ENCODE results near the gene IRF2. TPM values are rescaled to one million over a fixed set of nuclear protein-coding genes. Genes with fewer than 3 reads are reported as not detected.

Gene IRF2
- total and polyA plus RNA-seq, 2 donors from 2014 or later = 16.8 to 42.8 TPM

DNA sequence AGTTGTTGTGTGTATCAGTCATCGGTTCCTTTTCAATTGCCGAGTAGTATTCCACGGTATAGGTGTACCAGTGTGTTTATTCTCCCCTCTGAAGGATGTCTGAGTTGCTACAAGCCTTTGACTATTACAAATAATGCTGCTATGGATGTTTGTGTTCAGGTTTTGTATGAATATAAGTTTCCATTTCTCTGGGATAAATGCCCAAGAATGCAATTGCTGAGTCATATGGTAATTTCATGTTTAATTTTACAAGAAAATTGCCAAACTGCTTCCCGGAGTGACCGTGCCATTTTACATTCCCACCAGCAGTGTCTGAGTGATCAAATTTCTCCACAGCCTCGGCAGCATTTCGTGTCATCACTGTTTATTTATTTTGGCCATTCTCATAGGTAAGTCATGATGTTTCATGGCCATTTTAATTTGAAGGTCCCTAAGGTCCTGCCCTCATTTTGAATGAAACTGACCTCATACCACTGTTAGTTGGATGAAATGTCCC lies 73.9 kb downstream of the IRF2 start:
- Histone ChIP-seq H3K36me3 (ENCODE audit: control insufficient read depth in 2 of 3, insufficient read depth in 3 of 3, low read length in 3 of 3) (peaks cover 2 to 21% (median 19%) of the 10 kb centered on the region in 3 donors), H3K27ac (ENCODE audit: low read depth in 2 of 2, low read length in 2 of 2) (no peak overlapping the region), H3K4me1 (ENCODE audit: control insufficient read depth in 2 of 3, insufficient read depth in 2 of 3, low read depth in 1 of 3, low read length in 3 of 3) (no peaks in the 10 kb centered on the region), H3K4me3 (ENCODE audit: low read length in 3 of 3) (no peak overlapping the region), H3K9ac (ENCODE audit: low read length in 3 of 3) (no peak overlapping the region), H3K9me3 (ENCODE audit: control insufficient read depth in 2 of 3, insufficient read depth in 1 of 3, low read length in 3 of 3) (no peaks in the 10 kb centered on the region), H3K27me3 (ENCODE audit: control insufficient read depth, insufficient read depth, low read length) (no peaks in the 10 kb centered on the region)
- TF ChIP-seq, protein P1, sequence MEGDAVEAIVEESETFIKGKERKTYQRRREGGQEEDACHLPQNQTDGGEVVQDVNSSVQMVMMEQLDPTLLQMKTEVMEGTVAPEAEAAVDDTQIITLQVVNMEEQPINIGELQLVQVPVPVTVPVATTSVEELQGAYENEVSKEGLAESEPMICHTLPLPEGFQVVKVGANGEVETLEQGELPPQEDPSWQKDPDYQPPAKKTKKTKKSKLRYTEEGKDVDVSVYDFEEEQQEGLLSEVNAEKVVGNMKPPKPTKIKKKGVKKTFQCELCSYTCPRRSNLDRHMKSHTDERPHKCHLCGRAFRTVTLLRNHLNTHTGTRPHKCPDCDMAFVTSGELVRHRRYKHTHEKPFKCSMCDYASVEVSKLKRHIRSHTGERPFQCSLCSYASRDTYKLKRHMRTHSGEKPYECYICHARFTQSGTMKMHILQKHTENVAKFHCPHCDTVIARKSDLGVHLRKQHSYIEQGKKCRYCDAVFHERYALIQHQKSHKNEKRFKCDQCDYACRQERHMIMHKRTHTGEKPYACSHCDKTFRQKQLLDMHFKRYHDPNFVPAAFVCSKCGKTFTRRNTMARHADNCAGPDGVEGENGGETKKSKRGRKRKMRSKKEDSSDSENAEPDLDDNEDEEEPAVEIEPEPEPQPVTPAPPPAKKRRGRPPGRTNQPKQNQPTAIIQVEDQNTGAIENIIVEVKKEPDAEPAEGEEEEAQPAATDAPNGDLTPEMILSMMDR (IDR thresholded peaks at IDR 0.05; ENCODE audit: borderline replicate concordance, extremely low read depth, insufficient read depth) = no peak
- intact Hi-C loops (cut with DNase I) = no loop called here
- DNase-seq = no peak
- no peak for FAIRE-seq

DNA sequence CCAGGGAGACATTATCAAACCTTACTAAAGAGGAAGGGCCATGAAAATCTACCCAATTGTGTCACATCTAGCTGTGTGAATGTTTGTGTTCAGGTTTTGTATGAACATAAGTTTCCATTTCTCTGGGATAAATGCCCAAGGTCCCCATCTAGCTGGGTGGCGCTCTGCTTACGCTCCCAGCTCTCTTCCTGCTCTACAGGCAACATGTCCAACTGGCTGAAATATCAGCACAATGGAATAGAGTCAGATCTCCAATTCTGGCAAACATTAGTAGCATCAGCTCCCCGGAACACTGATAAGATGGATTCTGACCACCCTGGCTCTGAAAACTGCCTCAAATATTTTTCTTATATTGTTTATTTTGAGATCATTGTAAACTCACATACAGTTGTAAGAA lies 74.8 kb downstream of the IRF2 start:
- no peak overlapping the region for H3K4me3 ChIP-seq (ENCODE audit: low read length in 3 of 3)
- DNase-seq (no peak), FAIRE-seq (no peak)
- H3K4me1 ChIP-seq (ENCODE audit: control insufficient read depth in 2 of 3, insufficient read depth in 2 of 3, low read depth in 1 of 3, low read length in 3 of 3) = no peaks in the 10 kb centered on the region
- TF ChIP-seq, protein P1 (IDR thresholded peaks at IDR 0.05; ENCODE audit: borderline replicate concordance, extremely low read depth, insufficient read depth) = no peak
- H3K36me3 ChIP-seq (ENCODE audit: control insufficient read depth in 2 of 3, insufficient read depth in 3 of 3, low read length in 3 of 3) = peaks cover 2 to 22% (median 18%) of the 10 kb centered on the region in 3 donors
- H3K9me3 ChIP-seq (ENCODE audit: control insufficient read depth in 2 of 3, insufficient read depth in 1 of 3, low read length in 3 of 3) = no peaks in the 10 kb centered on the region
- H3K27me3 ChIP-seq (ENCODE audit: control insufficient read depth, insufficient read depth, low read length) = no peaks in the 10 kb centered on the region
- no peak overlapping the region for H3K9ac ChIP-seq (ENCODE audit: low read length in 3 of 3)
- H3K27ac ChIP-seq (ENCODE audit: low read depth in 2 of 2, low read length in 2 of 2) = no peak overlapping the region
- intact Hi-C loops (cut with DNase I) = no loop called here

DNA sequence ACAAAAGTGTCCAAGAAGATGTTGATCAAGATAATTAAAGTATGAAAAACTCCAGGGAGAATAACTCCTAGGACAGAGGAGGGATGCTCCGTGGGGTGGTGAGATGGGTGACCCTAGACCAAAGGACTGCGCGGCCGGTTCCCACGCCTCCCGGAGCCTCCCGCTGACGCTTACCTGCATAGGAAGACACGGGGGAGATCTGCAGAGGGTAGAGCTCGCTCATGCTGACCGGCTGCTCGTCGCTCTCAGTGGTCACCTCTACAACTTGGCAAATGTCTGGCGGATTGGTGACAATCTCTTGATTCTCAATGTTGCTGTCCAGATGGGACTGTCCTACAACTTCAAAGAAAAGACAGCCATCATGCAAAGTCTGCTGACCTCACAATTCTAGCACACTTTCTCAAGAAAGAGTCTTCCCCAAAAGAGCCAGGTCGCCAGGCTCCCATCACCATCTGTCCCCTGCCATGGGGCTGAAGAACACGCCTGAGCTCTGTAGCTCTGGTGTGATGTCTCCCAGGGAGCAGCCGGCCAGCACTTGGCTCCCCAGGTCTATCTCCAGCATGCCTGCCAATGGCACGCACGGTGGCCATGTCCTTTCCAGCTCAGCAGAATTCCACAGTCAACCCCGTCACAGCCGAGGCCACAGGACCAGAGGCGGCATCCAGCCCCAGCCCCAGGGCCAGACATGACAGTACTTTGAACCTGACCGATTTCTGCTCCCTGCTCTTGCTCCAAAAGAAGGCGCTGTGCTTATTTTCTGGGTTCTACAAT lies 75.4 kb downstream of the IRF2 start:
- Histone ChIP-seq H3K9me3 (ENCODE audit: control insufficient read depth in 2 of 3, insufficient read depth in 1 of 3, low read length in 3 of 3) (no peaks in the 10 kb centered on the region), H3K36me3 (ENCODE audit: control insufficient read depth in 2 of 3, insufficient read depth in 3 of 3, low read length in 3 of 3) (peaks cover 2 to 26% (median 19%) of the 10 kb centered on the region in 3 donors), H3K27ac (ENCODE audit: low read depth in 2 of 2, low read length in 2 of 2) (no peak overlapping the region), H3K9ac (ENCODE audit: low read length in 3 of 3) (no peak overlapping the region), H3K4me1 (ENCODE audit: control insufficient read depth in 2 of 3, insufficient read depth in 2 of 3, low read depth in 1 of 3, low read length in 3 of 3) (no peaks in the 10 kb centered on the region), H3K27me3 (ENCODE audit: control insufficient read depth, insufficient read depth, low read length) (no peaks in the 10 kb centered on the region), H3K4me3 (ENCODE audit: low read length in 3 of 3) (no peak overlapping the region)
- FAIRE-seq (no peak), DNase-seq (no peak)
- TF ChIP-seq, protein P1 (IDR thresholded peaks at IDR 0.05; ENCODE audit: borderline replicate concordance, extremely low read depth, insufficient read depth) = no peak
- intact Hi-C loops (cut with DNase I) = no loop called here
